HepG2 (cell line): ENCODE results near the gene CCDC170. TPM values are rescaled to one million over a fixed set of nuclear protein-coding genes. Genes with fewer than 3 reads are reported as not detected.

Source experiments
- ATAC-seq: fragments of 200-7000 bp; cut with Tn5 transposase; 3 replicates; pipeline ENCODE4 v1.9.1; 2020; ENCODE audit warnings: mild to moderate bottlenecking, moderate library complexity
- BruUV-seq: library from RNA; stranded (reverse); fragments of 400-500 nt; replicated peaks from 2 replicates; lab custom pipeline; 2021; lab: Mats Ljungman, UMichigan
- CTCF ChIA-PET: fragments of 300-600 bp; formaldehyde crosslinking; extraction: SDS; loops from one replicate; lab custom pipeline; 2021; ENCODE audit warnings: low total read pairs, inconsistent platforms, low intra/inter-chr PET ratio; lab: Yijun Ruan, JAX
- POLR2A ChIA-PET: fragments of 350-600 bp; sonication (Branson Sonifier 250); formaldehyde crosslinking; loops from one replicate; lab custom pipeline; 2020; ENCODE audit warnings: antibody characterized with exemption, inconsistent platforms; lab: Yijun Ruan, JAX
- DNase-seq: peaks from one replicate; pipeline ENCODE4 v3.0.0-alpha.2; 2015; ENCODE audit warnings: low spot score
- FAIRE-seq: peaks from 3 replicates; lab custom pipeline; 2011; peaks lifted over from hg19 to GRCh38; lab: Jason Lieb, UNC
- H2AFZ ChIP-seq: one replicate; pipeline ENCODE4 v1.6.1; 2011; ENCODE audit warnings: low read length, inconsistent platforms
- H3K27ac ChIP-seq: fragments of 300-600 bp; 3 replicates; pipeline ENCODE4 v1.8.0; 2011; ENCODE audit warnings: mixed run types, mild to moderate bottlenecking, mixed read lengths, low read length, inconsistent platforms; ENCODE audit not compliant: insufficient read depth; ENCODE audit errors: extremely low read length
- H3K27me3 ChIP-seq, 2 experiments: fragments of 200-600 bp in 1 of 2; 2 replicates in 1 of 2; 3 replicates in 1 of 2; pipeline versions ENCODE4 v1.6.0 to v1.8.0; 2011; ENCODE audit warnings: low read length in 2 of 2, mild to moderate bottlenecking in 2 of 2, moderate library complexity in 2 of 2, inconsistent platforms in 1 of 2; ENCODE audit not compliant: insufficient read depth in 2 of 2, control insufficient read depth in 1 of 2
- H3K36me3 ChIP-seq, 2 experiments: fragments of 200-600 bp in 1 of 2; replicated peaks in 1 of 2; 2 replicates in 1 of 2; 3 replicates in 1 of 2; pipeline versions ENCODE4 v1.5.1 to v1.8.0; 2011; ENCODE audit warnings: low read length in 2 of 2, inconsistent platforms in 1 of 2; ENCODE audit not compliant: insufficient read depth in 2 of 2, control insufficient read depth in 1 of 2
- H3K4me1 ChIP-seq: 2 replicates; pipeline ENCODE4 v1.5.1; 2012; ENCODE audit warnings: low read length, inconsistent platforms; ENCODE audit not compliant: insufficient read depth
- H3K4me2 ChIP-seq: 2 replicates; pipeline ENCODE4 v1.6.0; 2011; ENCODE audit warnings: low read depth, low read length, inconsistent platforms
- H3K4me3 ChIP-seq, 3 experiments: fragments of 200-600 bp in 1 of 3; sonication (generic), shearing (Covaris generic) in 1 of 3; replicated peaks in 1 of 3; 2 replicates each; pipeline ENCODE4 v1.5.1; 2011 to 2016; ENCODE audit warnings: low read length in 3 of 3, inconsistent platforms in 2 of 3, low read depth in 2 of 3, mild to moderate bottlenecking in 2 of 3, control low read depth in 1 of 3, mixed read lengths in 1 of 3; ENCODE audit not compliant: insufficient read depth in 1 of 3
- H3K79me2 ChIP-seq: one replicate; pipeline ENCODE4 v1.6.1; 2011; ENCODE audit warnings: low read length, inconsistent platforms; ENCODE audit not compliant: insufficient read depth
- H3K9ac ChIP-seq: 2 replicates; pipeline ENCODE4 v1.6.0; 2011; ENCODE audit warnings: mild to moderate bottlenecking, low read depth, low read length, inconsistent platforms; ENCODE audit not compliant: insufficient read depth
- H3K9me3 ChIP-seq: 2 replicates; pipeline ENCODE4 v1.5.1; 2012; ENCODE audit warnings: mild to moderate bottlenecking, low read length
- H4K20me1 ChIP-seq: 2 replicates; pipeline ENCODE4 v1.6.0; 2011; ENCODE audit warnings: inconsistent platforms, mild to moderate bottlenecking, low read length, moderate library complexity; ENCODE audit not compliant: insufficient read depth
- CREB3 ChIP-seq: sonication (generic); formaldehyde crosslinking; IDR thresholded peaks from 2 replicates; pipeline ENCODE4 v1.5.0; 2020; ENCODE audit warnings: missing genetic modification reagents
- CTCF ChIP-seq: sonication (generic); formaldehyde crosslinking; IDR thresholded peaks from 2 replicates; pipeline ENCODE4 v1.5.0; 2020; ENCODE audit warnings: mild to moderate bottlenecking, missing genetic modification reagents, moderate library complexity
- MAX ChIP-seq: IDR thresholded peaks from 2 replicates; pipeline ENCODE4 v1.6.1; 2012; ENCODE audit warnings: inconsistent platforms
- SP1 ChIP-seq, 2 experiments: fragments of 450-650 bp in 1 of 2; sonication (generic) in 1 of 2; formaldehyde crosslinking in 1 of 2; IDR thresholded peaks; 2 replicates each; pipeline versions ENCODE4 v1.4.0 to v1.6.1; 2016 to 2020; ENCODE audit warnings: missing genetic modification reagents in 1 of 2
- SP4 ChIP-seq: sonication (generic); formaldehyde crosslinking; IDR thresholded peaks from 2 replicates; pipeline ENCODE4 v1.8.1; 2023; ENCODE audit warnings: mild to moderate bottlenecking, missing genetic modification reagents
- TIGD3 ChIP-seq: sonication (generic); formaldehyde crosslinking; IDR thresholded peaks from 2 replicates; pipeline ENCODE4 v1.5.1; 2020; ENCODE audit warnings: mild to moderate bottlenecking, missing genetic modification reagents, borderline replicate concordance
- ZNF281 ChIP-seq: sonication (generic); formaldehyde crosslinking; IDR thresholded peaks from 2 replicates; pipeline ENCODE4 v1.4.0; 2020; ENCODE audit warnings: missing genetic modification reagents, borderline replicate concordance
- ZNF451 ChIP-seq: sonication (generic); formaldehyde crosslinking; IDR thresholded peaks from 2 replicates; pipeline ENCODE4 v1.5.0; 2020; ENCODE audit warnings: mild to moderate bottlenecking, missing genetic modification reagents
- ZNF574 ChIP-seq: sonication (generic); formaldehyde crosslinking; IDR thresholded peaks from 2 replicates; pipeline ENCODE4 v1.4.0; 2020; ENCODE audit warnings: missing genetic modification reagents
- ZSCAN25 ChIP-seq: sonication (generic); formaldehyde crosslinking; IDR thresholded peaks from 2 replicates; pipeline ENCODE4 v1.8.0; 2022; ENCODE audit warnings: mild to moderate bottlenecking, missing genetic modification reagents
- ZSCAN5A ChIP-seq: sonication (generic); formaldehyde crosslinking; IDR thresholded peaks from 2 replicates; pipeline ENCODE4 v1.8.0; 2022; ENCODE audit warnings: mild to moderate bottlenecking, missing genetic modification reagents, borderline replicate concordance
- WGBS: methylation state at CpG from one replicate; pipeline ENCODE4 v1.1.6; 2017; ENCODE audit warnings: low lambda C conversion rate; 5-methylcytosine and 5-hydroxymethylcytosine counted together
- in situ Hi-C: cut with HindIII; loops from 2 replicates; pipeline ENCODE4 v1.10.0; 2017; ENCODE audit warnings: low pct_unique_long_range_greater_than_20kb; ENCODE audit not compliant: extremely low pct_ligation_motif_present
- intact Hi-C: fragments of 100-400 bp; cut with micrococcal nuclease; formaldehyde crosslinking; loops from one replicate; pipeline ENCODE4 v1.10.0; 2022; ENCODE audit not compliant: unreplicated experiment
- polyA plus RNA-seq, 8 experiments: library from polyadenylated mRNA; depleted of rRNA in 3 of 8; stranded (reverse) in 7 of 8; unstranded in 1 of 8; fragments of >200 nt; fragmentation: Illumina TruSeq in 4 of 8; extraction: Trizol in 4 of 8; gene quantifications; 2 replicates each; pipeline versions ENCODE4 v1.2.1 to v1.2.3, GENCODE V29; 2011 to 2016; ENCODE audit warnings: low read depth in 4 of 8, missing spikeins in 1 of 8, mixed read lengths in 1 of 8; ENCODE audit not compliant: insufficient read depth in 1 of 8
- total RNA-seq, 5 experiments: library from RNA; depleted of rRNA; stranded (reverse); fragments of >200 nt; fragmentation: Illumina TruSeq; extraction: Trizol; gene quantifications; 2 replicates each; pipeline ENCODE4 v1.2.3, GENCODE V29; 2016; ENCODE audit warnings: low read depth in 1 of 5

CCDC170 gene
- total and polyA plus RNA-seq, 2 of the 13 experiments (the other 11 are each of a cell fraction or from before 2014, with no cell fraction given), result 0.90 to 5.1 TPM

- in situ Hi-C loops, result no loop called here
Observed at GRCh38 chr6:151546941-151547659, 53.3 kb downstream of the CCDC170 start.

More at GRCh38 chr6:151546941-151547659, 53.3 kb downstream of the CCDC170 start:
- H3K4me1 ChIP-seq, result no peaks in the 10 kb centered on the region
- H3K4me3 ChIP-seq, result no peak overlapping the region
- H2AFZ ChIP-seq, result no peak overlapping the region
- intact Hi-C loops, result no loop called here
- CTCF ChIA-PET, result no interaction called here
- no peak overlapping the region for H3K27ac ChIP-seq
- POLR2A ChIA-PET, result no interaction called here
- no peaks in the 10 kb centered on the region for H3K36me3 ChIP-seq
- H3K79me2 ChIP-seq, result no peaks in the 10 kb centered on the region
- no peak for ATAC-seq
- no TSS peak for BruUV-seq
- no peak for FAIRE-seq
- 87% methylated on average over 13 of the region's 13 CpGs for WGBS
- no peaks in the 10 kb centered on the region for H4K20me1 ChIP-seq
- TF ChIP-seq ZNF574 (CRISPR knock-in tag) (peak; percentile 49; the same call in 1 of the 2 replicates), CREB3 (CRISPR knock-in tag) (no peak), ZSCAN25 (CRISPR knock-in tag) (no peak), SP4 (no peak), MAX (no peak), ZSCAN5A (no peak), ZNF281 (CRISPR knock-in tag) (no peak), SP1 (IDR thresholded peaks at IDR 0.05) (no peak), SP1 (CRISPR knock-in tag; IDR thresholded peaks at IDR 0.05) (no peak), ZNF451 (CRISPR knock-in tag) (no peak), CTCF (CRISPR knock-in tag) (peak; percentile 35), TIGD3 (no peak)
- DNase-seq, result no peak
- H3K4me2 ChIP-seq, result no peak overlapping the region
- H3K9me3 ChIP-seq, result no peaks in the 10 kb centered on the region
- no peaks in the 10 kb centered on the region for H3K27me3 ChIP-seq
- no peak overlapping the region for H3K9ac ChIP-seq
